Stimulated activated CD4-positive, alpha-beta T cell treated with anti-CD3 and anti-CD28 coated beads, Interleukin-1b, Interleukin-23, amount 100 ng/mL, for 1 hour (primary cell): ENCODE data around the gene CLSTN3.
A peak's percentile ranks its signal among the peaks of the same experiment; 100 is the strongest.
"Not testable (repeated sequence)": the region's sequence is repeated elsewhere in the genome, so short reads cannot be mapped to it uniquely, and the experiment has no call there.

Experiments
- DNase-seq, 2 donors: peaks; one replicate each; pipeline ENCODE4 v3.0.0-alpha.2; 2020; ENCODE audit warnings: low read depth in 2 of 2

The CLSTN3 gene

GRCh38 chr12:7103837-7104584, 26.2 kb upstream of the CLSTN3 start:
- DNase-seq, result no peak

- DNase-seq, result no peak
These were observed 24.1 kb upstream of the CLSTN3 start for GRCh38 chr12:7106082-7106481.

- DNase-seq, result not testable (repeated sequence)
These were observed 23.0 kb upstream of the CLSTN3 start for GRCh38 chr12:7107181-7107580.

- no peak for DNase-seq
These were observed 22.6 kb upstream of the CLSTN3 start for GRCh38 chr12:7107636-7108002.

- peak in 1 of 2 donors; percentile 29 for DNase-seq
These were observed 22.0 kb upstream of the CLSTN3 start for GRCh38 chr12:7108003-7108795.

GRCh38 chr12:7108796-7109571, 21.2 kb upstream of the CLSTN3 start, which contains the start of gene C1RL:
Gene C1RL (minus strand): TSS chr12:7109214. CDS start chr12:7109180, 34 bp downstream.
- DNase-seq, result peak; percentile 39 to 77

GRCh38 chr12:7109572-7109920, 20.6 kb upstream of the CLSTN3 start:
- no peak for DNase-seq

GRCh38 chr12:7110661-7111060, 19.5 kb upstream of the CLSTN3 start:
- DNase-seq, result no peak

GRCh38 chr12:7112041-7112440, 18.1 kb upstream of the CLSTN3 start:
- no peak for DNase-seq

- DNase-seq, result no peak
These were observed 16.7 kb upstream of the CLSTN3 start for GRCh38 chr12:7113389-7113871.

- DNase-seq, result no peak
These were observed 16.2 kb upstream of the CLSTN3 start for GRCh38 chr12:7114008-7114407.

GRCh38 chr12:7114851-7115250, 15.3 kb upstream of the CLSTN3 start:
- no peak for DNase-seq

- DNase-seq, result no peak
These were observed 14.0 kb upstream of the CLSTN3 start for GRCh38 chr12:7116196-7116595.

GRCh38 chr12:7116916-7117315, 13.3 kb upstream of the CLSTN3 start:
- no peak for DNase-seq

- no peak for DNase-seq
These were observed 12.5 kb upstream of the CLSTN3 start for GRCh38 chr12:7117670-7118069.

GRCh38 chr12:7118881-7119280, 11.3 kb upstream of the CLSTN3 start:
- no peak for DNase-seq

- no peak for DNase-seq
These were observed 10.0 kb upstream of the CLSTN3 start for GRCh38 chr12:7120166-7120565.

- no peak for DNase-seq
These were observed 8.8 kb upstream of the CLSTN3 start for GRCh38 chr12:7121324-7121723.

GRCh38 chr12:7122811-7123769, 7.1 kb upstream of the CLSTN3 start:
- DNase-seq, result no peak

GRCh38 chr12:7123806-7124522, 6.2 kb upstream of the CLSTN3 start:
- no peak for DNase-seq
